Smooth muscle cell (in vitro differentiated cells): ENCODE measurements around the gene BRICD5. TPM values are rescaled to one million over a fixed set of nuclear protein-coding genes. Genes with fewer than 3 reads are reported as not detected.

ENCODE experiments used
- DNase-seq: peaks from one replicate; lab custom pipeline; 2025; ENCODE audit not compliant: unreplicated experiment; lab: John Stamatoyannopoulos, UW
- H2AFZ ChIP-seq: fragments of 200-600 bp; sonication (generic); 2 replicates; pipeline ENCODE4 v1.6.0; 2016; ENCODE audit warnings: antibody characterized with exemption, low read depth, mild to moderate bottlenecking
- H3F3A ChIP-seq: fragments of 200-600 bp; sonication (generic); 2 replicates; pipeline ENCODE4 v1.6.0; 2017; ENCODE audit warnings: antibody characterized with exemption, low read depth
- H3K27ac ChIP-seq: fragments of 200-600 bp; sonication (generic); 2 replicates; pipeline ENCODE4 v1.5.1; 2016; ENCODE audit warnings: low read depth, mild to moderate bottlenecking
- H3K27me3 ChIP-seq: fragments of 200-600 bp; sonication (generic); 2 replicates; pipeline ENCODE4 v1.6.1; 2016; ENCODE audit warnings: low read depth, mild to moderate bottlenecking
- H3K36me3 ChIP-seq: fragments of 200-600 bp; sonication (generic); 2 replicates; pipeline ENCODE4 v1.5.1; 2016; ENCODE audit warnings: low read depth
- H3K4me1 ChIP-seq: fragments of 200-600 bp; sonication (generic); 2 replicates; pipeline ENCODE4 v1.5.1; 2016; ENCODE audit warnings: low read depth
- H3K4me2 ChIP-seq: fragments of 200-600 bp; sonication (generic); 2 replicates; pipeline ENCODE4 v1.6.0; 2016; ENCODE audit warnings: mild to moderate bottlenecking
- H3K4me3 ChIP-seq: fragments of 200-600 bp; sonication (generic); 2 replicates; pipeline ENCODE4 v1.5.1; 2016; ENCODE audit warnings: mild to moderate bottlenecking
- H3K79me2 ChIP-seq: fragments of 200-600 bp; sonication (generic); 2 replicates; pipeline ENCODE4 v1.6.0; 2016; ENCODE audit warnings: low read depth, mild to moderate bottlenecking
- H3K9ac ChIP-seq: fragments of 200-600 bp; sonication (generic); 2 replicates; pipeline ENCODE4 v1.6.0; 2016; ENCODE audit warnings: low read depth
- H3K9me3 ChIP-seq: fragments of 200-600 bp; sonication (generic); replicated peaks from 2 replicates; pipeline ENCODE4 v1.5.1; 2016; ENCODE audit warnings: low read depth
- H4K20me1 ChIP-seq: fragments of 200-600 bp; sonication (generic); 2 replicates; pipeline ENCODE4 v1.6.0; 2016; ENCODE audit warnings: low read depth
- CTCF ChIP-seq: fragments of 200-600 bp; sonication (generic); IDR thresholded peaks from 2 replicates; pipeline ENCODE4 v1.5.1; 2017; ENCODE audit warnings: borderline replicate concordance, mild to moderate bottlenecking, antibody characterized with exemption; ENCODE audit not compliant: insufficient read depth, poor library complexity, severe bottlenecking
- WGBS: methylation state at CpG from one replicate; pipeline ENCODE4 v1.1.7; 2016; ENCODE audit warnings: low lambda C conversion rate; 5-methylcytosine and 5-hydroxymethylcytosine counted together
- polyA plus RNA-seq: library from polyadenylated mRNA; unstranded; fragments of >200 nt; fragmentation: Nextera tagmentation; extraction: Ambion mirVana; gene quantifications from 2 replicates; pipeline ENCODE4 v1.2.1, GENCODE V29; 2016
- total RNA-seq: library from RNA; depleted of rRNA; stranded (reverse); fragments of >200 nt; gene quantifications from 2 replicates; pipeline ENCODE4 v1.2.3, GENCODE V29; 2014

The BRICD5 gene
- total and polyA plus RNA-seq, 2 experiments from 2014 or later = 2.0 to 4.7 TPM

DNA sequence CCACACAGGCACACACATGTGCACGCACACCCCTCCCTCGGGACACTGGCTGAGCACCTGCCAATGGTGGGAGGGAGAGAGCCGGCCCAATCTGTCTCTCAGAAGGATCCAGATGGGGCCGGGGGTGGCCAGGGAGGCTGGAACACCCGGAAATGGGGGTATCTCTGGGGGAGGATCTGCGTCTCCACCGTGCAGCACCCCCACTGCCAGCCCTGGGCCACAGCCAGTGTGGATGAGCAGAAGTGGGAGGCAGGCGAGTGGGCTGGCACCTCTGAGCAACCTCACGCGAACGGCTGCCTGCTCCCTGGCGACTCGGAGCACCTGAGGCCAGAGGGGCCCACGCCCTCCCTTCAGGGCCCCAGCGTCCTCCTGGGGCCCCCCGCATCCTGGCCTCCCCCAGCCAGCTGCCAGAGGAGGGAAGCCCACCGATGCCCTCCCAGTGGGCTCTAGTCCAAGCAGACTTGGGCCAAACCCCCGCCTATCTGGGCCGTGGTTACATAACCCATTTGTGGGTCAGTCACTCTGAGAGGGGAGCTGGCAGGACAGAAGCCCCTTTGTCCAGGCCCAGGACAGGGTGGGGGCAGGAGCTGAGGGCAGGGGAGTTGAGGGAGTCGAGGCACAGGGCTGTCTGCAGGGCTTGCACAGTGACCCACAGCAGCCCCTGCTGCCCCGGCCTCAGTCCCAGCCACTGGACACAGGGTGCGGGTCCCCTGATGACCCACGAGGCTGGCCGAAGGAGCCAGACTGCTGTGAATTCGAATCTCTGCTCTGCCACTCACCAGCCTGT is 19.8 kb downstream of the BRICD5 start:
- TF ChIP-seq CTCF = no peak

GRCh38 chr16:2190002-2190658 is 20.5 kb downstream of the BRICD5 start:
- Histone ChIP-seq H3K79me2 (no peaks in the 10 kb centered on the region), H3K27me3 (peaks cover 6% of the 10 kb centered on the region), H3K9me3 (no peaks in the 10 kb centered on the region), H3K4me2 (no peak overlapping the region), H3F3A (no peaks in the 10 kb centered on the region), H3K36me3 (no peaks in the 10 kb centered on the region), H3K9ac (no peak overlapping the region), H3K27ac (no peak overlapping the region), H3K4me3 (no peak overlapping the region), H4K20me1 (no peaks in the 10 kb centered on the region), H3K4me1 (no peaks in the 10 kb centered on the region), H2AFZ (no peak overlapping the region)
- DNase-seq = no peak
- TF ChIP-seq CTCF = no peak
- 80% methylated on average over 16 of the region's 24 CpGs for WGBS

More for the DNA sequence above, 19.8 kb downstream of the BRICD5 start:
- Histone ChIP-seq H3K4me3 (no peak overlapping the region), H3K79me2 (no peaks in the 10 kb centered on the region), H4K20me1 (no peaks in the 10 kb centered on the region), H3K9me3 (no peaks in the 10 kb centered on the region), H3F3A (no peaks in the 10 kb centered on the region), H3K4me1 (no peaks in the 10 kb centered on the region), H3K4me2 (no peak overlapping the region), H3K9ac (no peak overlapping the region), H3K36me3 (no peaks in the 10 kb centered on the region), H3K27me3 (peaks cover 13% of the 10 kb centered on the region), H2AFZ (no peak overlapping the region), H3K27ac (no peak overlapping the region)
- 89% methylated on average over 22 of the region's 25 CpGs for WGBS
- DNase-seq = no peak

DNA sequence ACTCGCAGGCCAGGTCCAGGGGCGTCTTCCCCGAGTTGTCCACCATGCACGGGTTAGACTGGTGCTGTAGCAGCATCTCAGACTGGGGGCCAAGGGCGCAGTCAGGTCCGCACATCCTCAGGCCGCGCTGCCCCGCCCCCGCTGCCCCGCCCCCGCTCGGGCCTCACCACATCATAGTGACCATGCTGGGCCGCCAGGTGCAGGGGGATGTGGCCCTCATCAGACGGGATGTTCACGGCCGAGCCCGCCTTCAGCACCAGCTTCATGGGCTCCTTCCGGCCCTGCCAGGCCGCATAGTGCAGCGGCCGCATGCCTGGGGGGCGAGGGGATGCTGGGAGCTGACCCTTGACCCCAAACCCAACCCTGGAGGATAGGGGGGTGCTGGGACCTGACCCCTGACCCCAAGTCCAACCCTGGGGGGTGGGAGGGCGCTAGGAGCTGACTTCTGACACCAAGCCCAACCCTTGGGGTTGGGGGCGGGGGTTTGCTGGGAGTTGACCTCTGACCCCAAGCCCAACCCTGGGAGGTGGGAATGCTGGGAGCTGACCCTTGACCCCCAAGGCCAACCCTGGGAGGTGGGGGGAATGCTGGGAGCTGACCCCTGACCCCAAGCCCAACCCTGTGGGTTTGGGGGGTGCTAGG is 21.3 kb downstream of the BRICD5 start:
- H3K4me2 ChIP-seq = no peak overlapping the region
- no peak overlapping the region for H2AFZ ChIP-seq
- no peak for DNase-seq
- H3K4me1 ChIP-seq = no peaks in the 10 kb centered on the region
- 95% methylated on average over 21 of the region's 25 CpGs for WGBS
- H3K9ac ChIP-seq = no peak overlapping the region
- TF ChIP-seq CTCF = no peak
- H3K4me3 ChIP-seq = no peak overlapping the region
- H3F3A ChIP-seq = no peaks in the 10 kb centered on the region
- no peaks in the 10 kb centered on the region for H3K27me3 ChIP-seq
- no peaks in the 10 kb centered on the region for H4K20me1 ChIP-seq
- no peak overlapping the region for H3K27ac ChIP-seq
- H3K36me3 ChIP-seq = no peaks in the 10 kb centered on the region
- no peaks in the 10 kb centered on the region for H3K9me3 ChIP-seq
- H3K79me2 ChIP-seq = no peaks in the 10 kb centered on the region
